ENCODE data around the gene YPEL1.

YPEL1 gene

DNA sequence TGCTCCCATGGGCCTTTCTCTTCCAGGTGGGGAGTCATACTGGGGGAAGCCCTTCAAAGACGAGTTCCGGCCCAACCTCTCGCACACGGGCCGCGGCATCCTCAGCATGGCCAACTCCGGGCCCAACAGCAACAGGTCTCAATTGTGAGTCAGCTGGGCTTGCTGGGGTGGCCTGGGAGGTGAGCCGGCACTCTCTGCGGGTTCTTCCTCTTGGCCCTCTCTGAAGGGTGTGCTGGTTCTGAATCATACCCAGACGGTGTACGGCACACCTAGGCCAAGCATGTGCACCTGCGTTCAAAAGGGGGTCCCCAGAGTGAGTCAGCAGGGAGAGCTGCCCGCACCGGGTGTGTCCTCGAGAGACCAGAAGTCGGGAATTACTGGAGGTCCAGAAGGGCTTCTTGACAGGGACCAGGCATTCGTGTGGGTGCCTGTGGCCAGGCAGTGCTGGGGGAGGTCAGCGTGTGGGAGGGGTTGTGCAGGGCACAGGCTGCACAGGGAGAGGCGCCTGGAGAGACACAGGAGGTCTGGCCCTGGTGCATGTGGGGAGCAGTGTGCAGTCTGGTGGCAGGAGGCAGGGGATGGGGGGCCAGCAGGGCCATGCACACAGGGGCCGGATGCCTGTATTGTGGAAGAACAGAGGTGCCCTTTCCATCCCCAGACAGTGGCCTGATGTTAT, 46.8 kb downstream of the YPEL1 start:
- no peak overlapping the region; the same call in 1 of the 2 replicates for H3K9ac ChIP-seq (ENCODE audit: low read depth, low read length)
- no peaks in the 10 kb centered on the region for H3K4me1 ChIP-seq (ENCODE audit: insufficient read depth, low read length)
- no peak overlapping the region for H3K27ac ChIP-seq (ENCODE audit: low read depth, low read length)
- no peaks in the 10 kb centered on the region for H3K9me3 ChIP-seq (ENCODE audit: insufficient read depth, low read depth, low read length)
- peaks cover 38% of the 10 kb centered on the region for H3K36me3 ChIP-seq (ENCODE audit: insufficient read depth, low read length)
- WGBS, result 95% methylated on average over 20 of the region's 20 CpGs
- no peak overlapping the region for H3K4me3 ChIP-seq (ENCODE audit: low read length)
- H3K27me3 ChIP-seq (ENCODE audit: insufficient read depth, low read length), result no peaks in the 10 kb centered on the region

DNA sequence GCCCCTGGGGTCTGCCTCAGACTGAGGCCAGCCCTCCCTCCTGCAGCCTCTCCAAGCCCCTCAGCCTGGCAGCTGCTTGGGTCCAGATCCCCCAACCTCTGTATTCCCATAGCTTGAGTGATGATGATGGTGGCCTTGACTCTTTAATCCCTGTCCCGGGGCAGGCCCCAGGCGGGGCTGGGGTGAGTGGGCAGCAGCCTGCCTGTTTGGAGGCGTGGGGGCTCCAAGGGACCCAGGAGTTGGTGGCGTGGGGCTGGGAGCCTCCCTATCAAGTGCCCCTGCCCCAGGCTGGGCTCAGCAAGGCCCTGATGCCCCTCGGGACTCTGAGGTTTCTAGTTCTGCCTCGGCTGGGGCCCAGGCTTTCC, 47.3 kb downstream of the YPEL1 start:
- H3K9ac ChIP-seq (ENCODE audit: low read depth, low read length), result no peak overlapping the region
- H3K27ac ChIP-seq (ENCODE audit: low read depth, low read length), result no peak overlapping the region
- peaks cover 35% of the 10 kb centered on the region for H3K36me3 ChIP-seq (ENCODE audit: insufficient read depth, low read length)
- no peaks in the 10 kb centered on the region for H3K27me3 ChIP-seq (ENCODE audit: insufficient read depth, low read length)
- H3K9me3 ChIP-seq (ENCODE audit: insufficient read depth, low read depth, low read length), result no peaks in the 10 kb centered on the region
- 96% methylated on average over 6 of the region's 6 CpGs for WGBS
- H3K4me3 ChIP-seq (ENCODE audit: low read length), result no peak overlapping the region
- no peaks in the 10 kb centered on the region for H3K4me1 ChIP-seq (ENCODE audit: insufficient read depth, low read length)

DNA sequence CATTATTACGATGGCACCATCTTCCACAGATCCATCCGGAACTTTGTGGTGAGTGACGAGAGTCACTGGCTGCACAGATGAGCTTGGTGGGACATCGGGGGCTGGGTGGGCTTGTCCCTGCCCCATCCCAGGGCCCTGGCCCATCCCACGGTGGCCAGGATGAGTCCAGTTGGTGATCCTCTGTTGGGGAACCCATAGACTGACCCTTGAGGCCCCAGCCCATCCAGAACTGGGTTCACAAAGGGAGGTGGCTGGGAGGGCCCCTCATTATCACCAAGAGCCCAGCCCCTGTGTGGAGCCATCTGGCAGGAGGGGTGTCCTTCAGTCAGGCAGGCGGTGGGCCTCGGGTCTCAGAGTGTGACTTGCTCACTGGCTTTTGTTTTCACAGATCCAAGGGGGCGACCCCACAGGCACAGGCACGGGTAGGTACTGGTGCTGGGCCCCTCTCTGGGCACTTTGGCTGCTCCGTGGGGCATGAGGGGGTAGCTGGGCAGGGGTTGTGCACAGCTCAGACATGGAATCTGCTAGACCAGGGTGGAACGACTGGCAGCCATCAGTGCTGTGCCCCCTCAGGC, 47.8 kb downstream of the YPEL1 start:
- Histone ChIP-seq H3K27ac (ENCODE audit: low read depth, low read length) (no peak overlapping the region), H3K9me3 (ENCODE audit: insufficient read depth, low read depth, low read length) (no peaks in the 10 kb centered on the region), H3K9ac (ENCODE audit: low read depth, low read length) (no peak overlapping the region), H3K36me3 (ENCODE audit: insufficient read depth, low read length) (peaks cover 38% of the 10 kb centered on the region), H3K4me1 (ENCODE audit: insufficient read depth, low read length) (no peaks in the 10 kb centered on the region), H3K27me3 (ENCODE audit: insufficient read depth, low read length) (no peaks in the 10 kb centered on the region), H3K4me3 (ENCODE audit: low read length) (no peak overlapping the region)
- 95% methylated on average over 11 of the region's 11 CpGs for WGBS

DNA sequence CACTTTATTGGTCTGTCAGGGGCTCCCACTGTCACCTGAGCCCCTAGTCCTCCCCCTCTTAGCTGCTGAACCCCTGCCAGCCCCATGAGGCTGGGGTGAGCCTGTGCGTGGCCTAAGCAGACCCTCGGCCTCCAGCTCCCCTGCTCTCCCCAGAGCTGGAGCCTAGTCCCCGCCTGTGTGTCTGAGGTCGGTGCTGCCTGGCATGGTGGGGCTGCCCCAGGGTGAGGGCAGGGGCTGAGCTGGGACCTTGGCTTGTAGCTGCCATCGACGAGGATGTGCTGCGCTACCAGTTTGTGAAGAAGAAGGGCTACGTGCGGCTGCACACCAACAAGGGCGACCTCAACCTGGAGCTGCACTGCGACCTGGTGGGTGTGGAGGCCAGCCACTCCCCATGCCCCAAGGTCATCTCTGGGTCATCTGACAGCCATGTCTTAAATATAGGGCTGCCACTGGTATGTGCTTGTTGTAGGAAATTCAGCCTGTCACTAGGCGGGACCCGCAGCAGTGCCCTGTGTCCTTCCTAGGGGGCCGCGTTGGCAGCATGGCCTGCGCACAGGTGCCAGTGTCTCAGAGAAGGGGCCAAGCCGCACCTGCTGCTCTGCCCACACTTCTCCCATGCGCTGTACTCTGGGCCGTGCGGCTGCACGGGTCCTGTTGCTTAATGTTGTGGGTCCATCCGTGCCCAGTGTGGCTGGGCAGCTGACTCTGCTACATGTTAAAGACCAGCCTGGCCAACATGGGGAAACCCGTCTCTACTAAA, 48.8 kb downstream of the YPEL1 start:
- 96% methylated on average over 23 of the region's 23 CpGs for WGBS
- H3K4me1 ChIP-seq (ENCODE audit: insufficient read depth, low read length), result no peaks in the 10 kb centered on the region
- H3K27me3 ChIP-seq (ENCODE audit: insufficient read depth, low read length), result no peaks in the 10 kb centered on the region
- H3K36me3 ChIP-seq (ENCODE audit: insufficient read depth, low read length), result peaks cover 46% of the 10 kb centered on the region
- H3K27ac ChIP-seq (ENCODE audit: low read depth, low read length), result no peak overlapping the region
- no peak overlapping the region for H3K9ac ChIP-seq (ENCODE audit: low read depth, low read length)
- H3K9me3 ChIP-seq (ENCODE audit: insufficient read depth, low read depth, low read length), result no peaks in the 10 kb centered on the region
- H3K4me3 ChIP-seq (ENCODE audit: low read length), result no peak overlapping the region

DNA sequence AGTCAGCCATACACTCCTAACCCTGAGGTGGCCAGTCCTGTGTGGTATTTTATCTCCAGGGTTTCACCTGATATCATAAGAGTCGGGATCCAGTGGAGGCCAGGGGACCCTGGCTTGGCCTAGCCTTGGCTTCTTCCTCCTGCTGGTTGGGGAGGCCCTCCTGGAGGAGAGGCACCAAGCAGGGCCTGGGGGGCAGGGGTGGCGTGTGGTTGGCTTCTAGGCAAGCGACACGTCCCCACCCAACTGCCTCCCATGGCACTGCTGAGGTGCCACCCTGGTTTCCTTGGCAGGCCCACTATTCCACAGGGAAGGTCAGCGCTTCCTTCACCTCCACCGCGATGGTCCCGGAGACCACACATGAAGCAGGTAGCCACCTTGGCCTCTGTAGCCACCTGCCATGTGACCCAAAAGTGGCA, 49.4 kb downstream of the YPEL1 start:
- Histone ChIP-seq H3K9me3 (ENCODE audit: insufficient read depth, low read depth, low read length) (no peaks in the 10 kb centered on the region), H3K4me1 (ENCODE audit: insufficient read depth, low read length) (no peaks in the 10 kb centered on the region), H3K4me3 (ENCODE audit: low read length) (no peak overlapping the region), H3K27ac (ENCODE audit: low read depth, low read length) (no peak overlapping the region), H3K27me3 (ENCODE audit: insufficient read depth, low read length) (no peaks in the 10 kb centered on the region), H3K36me3 (ENCODE audit: insufficient read depth, low read length) (peaks cover 42% of the 10 kb centered on the region), H3K9ac (ENCODE audit: low read depth, low read length) (no peak overlapping the region)
- 97% methylated on average over 8 of the region's 8 CpGs for WGBS

DNA sequence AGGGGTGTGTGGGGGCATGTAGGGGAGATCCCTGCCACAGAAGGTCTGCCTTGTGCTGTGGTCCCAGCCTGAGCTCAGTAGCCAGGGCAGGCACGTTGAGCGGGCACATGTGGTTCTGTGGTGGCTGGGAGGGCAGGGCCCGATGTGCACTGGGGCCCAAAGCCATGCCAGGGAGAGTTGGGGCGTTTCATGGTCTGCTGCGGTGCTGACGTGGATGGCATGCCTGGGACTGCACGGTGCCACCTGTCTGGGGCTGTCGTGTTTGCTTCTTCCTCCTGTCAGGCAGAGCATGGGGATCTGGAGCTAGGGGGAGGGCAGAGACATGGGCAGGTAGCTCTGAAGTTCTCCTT, 50.5 kb downstream of the YPEL1 start:
- H3K36me3 ChIP-seq (ENCODE audit: insufficient read depth, low read length), result peaks cover 44% of the 10 kb centered on the region
- 97% methylated on average over 8 of the region's 8 CpGs for WGBS
- H3K4me3 ChIP-seq (ENCODE audit: low read length), result no peak overlapping the region
- no peaks in the 10 kb centered on the region for H3K9me3 ChIP-seq (ENCODE audit: insufficient read depth, low read depth, low read length)
- H3K27ac ChIP-seq (ENCODE audit: low read depth, low read length), result no peak overlapping the region
- no peaks in the 10 kb centered on the region for H3K4me1 ChIP-seq (ENCODE audit: insufficient read depth, low read length)
- H3K27me3 ChIP-seq (ENCODE audit: insufficient read depth, low read length), result no peaks in the 10 kb centered on the region
- no peak overlapping the region for H3K9ac ChIP-seq (ENCODE audit: low read depth, low read length)

DNA sequence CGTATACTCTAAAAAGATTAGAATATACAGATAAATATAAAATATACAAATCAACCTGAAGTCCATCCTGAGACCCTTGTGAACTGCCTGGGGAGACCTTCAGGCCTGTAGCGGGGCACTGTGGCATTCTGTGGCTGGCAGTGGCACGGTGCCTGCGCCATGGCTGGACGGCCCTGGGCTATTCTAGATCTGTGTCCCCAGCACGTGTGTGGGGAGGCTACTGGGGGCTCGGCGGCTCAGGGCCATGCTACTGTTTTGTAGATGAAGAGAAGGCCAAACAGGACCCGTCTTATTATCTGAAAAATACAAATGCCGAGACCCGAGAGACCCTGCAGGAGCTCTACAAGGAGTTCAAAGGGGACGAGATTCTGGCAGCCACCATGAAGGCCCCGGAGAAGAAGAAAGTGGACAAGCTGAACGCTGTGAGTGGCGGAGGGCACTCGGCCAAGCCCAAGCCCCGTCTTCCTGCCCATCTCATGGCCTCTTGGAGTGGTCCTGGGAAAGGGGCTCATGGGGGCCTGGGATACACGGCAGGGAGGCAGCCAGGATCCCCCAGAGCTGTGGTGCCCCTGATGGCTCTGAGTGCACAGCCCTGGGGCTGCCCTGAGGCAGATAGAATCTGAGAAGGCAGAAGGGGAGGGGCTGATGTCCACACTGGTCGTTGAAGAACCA, 51.0 kb downstream of the YPEL1 start:
- no peaks in the 10 kb centered on the region for H3K27me3 ChIP-seq (ENCODE audit: insufficient read depth, low read length)
- no peaks in the 10 kb centered on the region for H3K4me1 ChIP-seq (ENCODE audit: insufficient read depth, low read length)
- no peaks in the 10 kb centered on the region for H3K9me3 ChIP-seq (ENCODE audit: insufficient read depth, low read depth, low read length)
- H3K36me3 ChIP-seq (ENCODE audit: insufficient read depth, low read length), result peaks cover 41% of the 10 kb centered on the region
- H3K9ac ChIP-seq (ENCODE audit: low read depth, low read length), result no peak overlapping the region
- WGBS, result 96% methylated on average over 18 of the region's 19 CpGs
- H3K4me3 ChIP-seq (ENCODE audit: low read length), result no peak overlapping the region
- H3K27ac ChIP-seq (ENCODE audit: low read depth, low read length), result no peak overlapping the region

DNA sequence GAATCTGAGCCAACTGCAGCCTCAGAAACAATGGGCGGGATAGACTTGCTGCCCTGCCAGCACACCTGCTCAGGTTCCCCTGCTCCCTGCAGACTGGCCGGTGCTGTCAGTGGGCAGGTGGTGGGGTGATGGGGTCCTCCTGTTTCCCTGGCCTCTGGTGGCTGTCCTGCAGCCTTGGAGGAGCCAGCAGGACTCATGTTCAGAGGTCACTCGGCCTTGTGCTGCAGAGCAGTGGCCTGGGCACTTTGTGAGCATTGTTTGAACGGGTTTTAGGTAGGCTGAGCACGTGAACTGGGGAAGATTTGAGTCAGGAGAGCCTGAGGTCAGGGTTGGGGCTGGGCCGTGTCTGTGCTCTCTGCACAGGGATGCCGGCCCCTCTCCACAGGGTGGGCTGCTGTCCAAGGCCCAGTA, 52.2 kb downstream of the YPEL1 start:
- Histone ChIP-seq H3K27ac (ENCODE audit: low read depth, low read length) (no peak overlapping the region), H3K9me3 (ENCODE audit: insufficient read depth, low read depth, low read length) (no peaks in the 10 kb centered on the region), H3K27me3 (ENCODE audit: insufficient read depth, low read length) (no peaks in the 10 kb centered on the region), H3K4me1 (ENCODE audit: insufficient read depth, low read length) (no peaks in the 10 kb centered on the region), H3K36me3 (ENCODE audit: insufficient read depth, low read length) (peaks cover 38% of the 10 kb centered on the region), H3K4me3 (ENCODE audit: low read length) (no peak overlapping the region), H3K9ac (ENCODE audit: low read depth, low read length) (no peak overlapping the region)
- WGBS, result 94% methylated on average over 7 of the region's 7 CpGs

DNA sequence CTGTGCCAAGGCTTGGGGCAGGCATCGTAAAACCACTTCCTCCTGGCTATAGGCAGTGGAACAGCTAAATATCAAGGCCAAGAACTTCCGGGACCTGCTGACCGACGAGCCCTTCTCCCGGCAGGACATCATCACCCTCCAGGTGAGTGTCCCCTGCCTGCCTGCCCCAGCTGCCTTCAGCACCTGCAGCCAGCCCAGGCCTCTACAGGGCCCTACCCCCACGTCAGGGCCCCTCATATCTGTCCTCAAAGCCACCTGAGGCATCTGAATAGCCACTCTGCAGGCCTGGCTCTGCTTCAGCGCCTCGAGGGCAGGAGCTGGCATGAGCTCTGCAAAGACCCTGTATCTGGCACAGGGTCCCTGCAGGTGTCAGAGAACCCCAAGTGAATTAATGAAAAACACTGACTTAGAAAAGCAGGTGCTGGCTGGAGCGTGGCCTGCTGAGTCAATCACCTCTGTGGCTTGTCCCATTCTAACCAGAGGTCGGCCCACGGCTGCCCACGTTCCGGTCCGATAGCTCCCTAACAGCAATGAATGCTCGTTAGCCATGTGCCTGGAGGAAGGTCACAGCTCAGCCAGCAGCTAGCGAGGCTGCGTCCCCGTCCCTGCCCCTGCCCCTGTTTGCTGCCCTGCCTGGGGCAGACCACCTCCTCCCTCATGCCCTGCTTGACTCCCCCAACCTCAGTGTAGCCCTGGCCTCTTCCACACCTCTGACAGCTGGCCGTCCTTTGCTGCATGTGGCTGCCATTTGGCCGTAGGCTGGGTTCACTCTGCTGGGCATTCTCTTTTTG, 53.0 kb downstream of the YPEL1 start:
- no peaks in the 10 kb centered on the region for H3K4me1 ChIP-seq (ENCODE audit: insufficient read depth, low read length)
- no peak overlapping the region for H3K4me3 ChIP-seq (ENCODE audit: low read length)
- no peaks in the 10 kb centered on the region for H3K9me3 ChIP-seq (ENCODE audit: insufficient read depth, low read depth, low read length)
- H3K9ac ChIP-seq (ENCODE audit: low read depth, low read length), result no peak overlapping the region
- H3K36me3 ChIP-seq (ENCODE audit: insufficient read depth, low read length), result peaks cover 35% of the 10 kb centered on the region
- WGBS, result 94% methylated on average over 20 of the region's 20 CpGs
- H3K27ac ChIP-seq (ENCODE audit: low read depth, low read length), result no peak overlapping the region
- no peaks in the 10 kb centered on the region for H3K27me3 ChIP-seq (ENCODE audit: insufficient read depth, low read length)

DNA sequence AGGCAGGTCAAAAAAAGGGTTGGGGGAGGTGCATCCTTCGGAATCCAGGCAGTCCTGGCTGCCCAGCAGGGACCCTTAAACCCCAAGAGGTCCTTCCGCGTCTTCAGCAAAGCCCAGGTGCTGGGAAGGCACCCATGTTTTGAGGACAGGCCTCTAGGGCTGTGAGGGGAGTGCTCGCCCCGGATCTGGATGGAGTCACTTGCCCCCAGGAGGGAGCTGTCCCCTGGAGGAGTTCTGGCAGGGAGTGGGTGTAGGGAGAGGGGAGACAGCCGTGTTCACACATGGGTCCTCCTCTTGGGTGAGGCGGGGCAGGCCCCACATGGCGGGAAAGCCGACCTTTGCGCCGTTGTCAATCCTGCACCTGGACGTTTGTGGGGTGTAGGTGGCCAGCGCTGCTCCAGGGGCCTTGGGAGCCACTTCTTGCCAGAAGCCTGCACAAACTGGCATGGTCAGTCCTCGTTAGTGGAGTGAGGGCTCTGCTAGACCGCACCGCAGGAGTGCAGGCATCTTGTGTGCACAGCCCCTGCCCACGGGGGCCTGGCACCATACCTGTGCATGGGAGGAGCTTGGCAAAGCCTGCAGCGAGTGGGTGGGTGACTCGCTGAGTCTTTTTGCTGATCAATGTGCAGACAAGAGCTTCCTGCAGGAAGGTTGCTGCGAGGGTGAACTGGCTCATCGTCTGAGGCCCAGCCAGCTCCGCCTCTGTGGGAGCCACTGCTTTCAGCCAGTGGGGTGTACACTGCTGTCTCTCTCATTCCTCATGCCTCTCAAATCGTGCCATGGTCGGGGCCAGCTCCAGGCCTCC, 53.8 kb downstream of the YPEL1 start:
- WGBS, result 91% methylated on average over 24 of the region's 24 CpGs
- H3K4me3 ChIP-seq (ENCODE audit: low read length), result no peak overlapping the region
- H3K9me3 ChIP-seq (ENCODE audit: insufficient read depth, low read depth, low read length), result no peaks in the 10 kb centered on the region
- no peak overlapping the region for H3K27ac ChIP-seq (ENCODE audit: low read depth, low read length)
- H3K9ac ChIP-seq (ENCODE audit: low read depth, low read length), result no peak overlapping the region
- no peaks in the 10 kb centered on the region for H3K4me1 ChIP-seq (ENCODE audit: insufficient read depth, low read length)
- no peaks in the 10 kb centered on the region for H3K27me3 ChIP-seq (ENCODE audit: insufficient read depth, low read length)
- H3K36me3 ChIP-seq (ENCODE audit: insufficient read depth, low read length), result peaks cover 29% of the 10 kb centered on the region

Data from HUES64 (cell line).